Measurements from ENCODE around the gene OR2D3. TPM values are rescaled to one million over a fixed set of nuclear protein-coding genes. Genes with fewer than 3 reads are reported as not detected.

The OR2D3 gene
- total and polyA plus RNA-seq, 2 of the 4 experiments (the other 2 are of a cell fraction), result not detected

GRCh38 chr11:6892400-6892799, 28.4 kb upstream of the OR2D3 start, which contains the start of gene OR2D2:
Gene OR2D2 (minus strand): TSS chr11:6892500. CDS start chr11:6892500, 0 bp downstream.
- H2BK120ac ChIP-seq (ENCODE audit: low read depth, low read length), result no peak within 1 kb of the TSS
- intact Hi-C loops (cut with micrococcal nuclease), result no loop called here
- ChIA-PET POLR2A (ENCODE audit: unreplicated experiment) (no interaction called here), CTCF (no interaction called here)
- no peak within 1 kb of the TSS for H2BK15ac ChIP-seq (ENCODE audit: low read depth, low read length)
- in situ Hi-C loops (cut with MboI; ENCODE audit: low sequenced_read_pairs), result no loop called here
- no peak within 1 kb of the TSS for H2AFZ ChIP-seq (replicated peaks; ENCODE audit: low read length, poor library complexity)
- H2AK5ac ChIP-seq (ENCODE audit: low read depth, low read length), result no peak within 1 kb of the TSS
- H3K4me3 ChIP-seq (ENCODE audit: insufficient read depth, low read depth, low read length), result no peak within 1 kb of the TSS
- no peak within 1 kb of the TSS for H4K5ac ChIP-seq (ENCODE audit: low read depth, low read length)
- H4K20me1 ChIP-seq (ENCODE audit: insufficient read depth, low read length), result no peaks in the 10 kb centered on the region
- no peak within 1 kb of the TSS for H4K91ac ChIP-seq (ENCODE audit: insufficient read depth, low read depth, low read length)
- no peak within 1 kb of the TSS for H3K56ac ChIP-seq (ENCODE audit: extremely low read depth, insufficient read depth, low read length)
- H3K4me1 ChIP-seq (ENCODE audit: control insufficient read depth, insufficient read depth, low read length), result no peaks in the 10 kb centered on the region
- BruUV-seq (replicated peaks), result no TSS peak
- no peak within 1 kb of the TSS for H2BK5ac ChIP-seq (ENCODE audit: low read depth, low read length, poor library complexity, severe bottlenecking)
- no peaks in the 10 kb centered on the region for H3K79me1 ChIP-seq (ENCODE audit: low read depth in 1 of 2, low read length in 2 of 2)
- H3K9ac ChIP-seq (ENCODE audit: low read depth, low read length), result no peak within 1 kb of the TSS
- H3K14ac ChIP-seq (replicated peaks; ENCODE audit: low read depth, low read length), result no peak within 1 kb of the TSS
- no peak within 1 kb of the TSS for H3K4me2 ChIP-seq (ENCODE audit: low read depth, low read length)
- no peaks in the 10 kb centered on the region for H3K9me1 ChIP-seq (ENCODE audit: insufficient read depth, low read length)
- no peaks in the 10 kb centered on the region for H3K27me3 ChIP-seq (ENCODE audit: control insufficient read depth, insufficient read depth, low read length)
- ATAC-seq (ENCODE audit: low read depth), result no peak
- H3K23ac ChIP-seq (ENCODE audit: low read depth, low read length), result no peak within 1 kb of the TSS
- no peak within 1 kb of the TSS for H3K18ac ChIP-seq (ENCODE audit: low read depth, low read length)
- WGBS, 2 experiments (ENCODE audit: extremely low coverage in 2 of 2, insufficient read length in 1 of 2), result 25% methylated on average over 2 of the region's 2 CpGs; no CpG with 5 or more reads in 1 of the 2 experiments
- H2AK9ac ChIP-seq (replicated peaks; ENCODE audit: low read depth, low read length, poor library complexity), result no peak within 1 kb of the TSS
- dilution Hi-C loops (cut with HindIII; ENCODE audit: low sequenced_read_pairs, unreplicated experiment), result no loop called here
- no peak within 1 kb of the TSS for H4K8ac ChIP-seq (ENCODE audit: low read depth in 2 of 2, low read length in 2 of 2)
- no peak for DNase-seq
- no peak within 1 kb of the TSS for H3K4ac ChIP-seq (ENCODE audit: low read depth, low read length)
- TF ChIP-seq RCOR1 (IDR thresholded peaks at IDR 0.05; ENCODE audit: insufficient replicate concordance, low read length), result no peak
- no peak for TF ChIP-seq FOS (IDR thresholded peaks at IDR 0.05; ENCODE audit: low read depth, low read length)
- TF ChIP-seq MAFK (IDR thresholded peaks at IDR 0.05; ENCODE audit: low read depth, low read length), result no peak
- TF ChIP-seq CTCF (conservative IDR thresholded peaks at IDR 0.05; ENCODE audit: low read depth, low read length), result no peak
- no peak for TF ChIP-seq POLR2A (IDR thresholded peaks at IDR 0.05; ENCODE audit: low read depth, low read length)
- TF ChIP-seq CHD1 (IDR thresholded peaks at IDR 0.05; ENCODE audit: low read depth, low read length), result no peak
- no peak for TF ChIP-seq MXI1 (IDR thresholded peaks at IDR 0.05; ENCODE audit: borderline replicate concordance, low read depth, low read length)
- H3K36me3 ChIP-seq (ENCODE audit: control insufficient read depth, insufficient read depth, low read length), result no peaks in the 10 kb centered on the region
- no peak within 1 kb of the TSS for H3K27ac ChIP-seq (ENCODE audit: insufficient read depth, low read length)
- H2BK20ac ChIP-seq (ENCODE audit: low read depth, low read length), result no peak within 1 kb of the TSS
- no peaks in the 10 kb centered on the region for H3K9me3 ChIP-seq (ENCODE audit: control insufficient read depth, insufficient read depth, low read length)

All from IMR-90 (cell line).